Testis (tissue), 2 donors: Measurements from ENCODE around the gene BTRC.

Source experiments
- CTCF ChIP-seq, 3 experiments: fragments of 450-650 bp in 2 of 3; fragments of 200-600 bp in 1 of 3; sonication (generic) in 1 of 3; IDR thresholded peaks; one replicate each; pipeline ENCODE4 v1.5.1; 2016 to 2019; ENCODE audit warnings: antibody characterized with exemption in 3 of 3, mild to moderate bottlenecking in 2 of 3, moderate library complexity in 1 of 3
- POLR2A ChIP-seq: fragments of 450-650 bp; IDR thresholded peaks from one replicate; pipeline ENCODE4 v1.6.1; 2017; ENCODE audit warnings: antibody characterized with exemption, mild to moderate bottlenecking, moderate library complexity

GRCh38 chr10:101568054-101568745 is 214.2 kb downstream of the BTRC start:
- TF ChIP-seq CTCF (IDR thresholded peaks at IDR 0.05) (no peak), POLR2A (no peak)
